ENCODE results near the gene FOXL3.

FOXL3 gene

DNA sequence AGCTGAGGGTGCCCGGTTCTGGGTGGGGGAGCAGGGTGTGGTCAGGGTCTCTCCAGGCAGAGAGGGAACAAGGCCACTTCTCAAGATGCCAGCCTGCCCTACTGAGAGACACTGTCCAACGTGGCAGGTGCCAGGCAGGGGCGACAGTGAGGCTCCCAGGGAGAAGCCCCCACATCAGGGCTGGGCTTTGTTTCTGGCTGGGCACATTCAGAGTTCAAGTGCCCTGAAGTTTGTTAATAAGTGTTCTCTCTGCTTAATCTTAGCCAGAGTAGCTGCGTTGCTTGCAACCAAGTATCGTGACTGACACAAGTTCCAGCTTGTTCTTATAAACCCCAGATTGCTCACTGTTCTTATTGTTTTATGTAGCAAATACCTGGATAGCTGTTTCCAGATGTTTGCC is 21.8 kb downstream of the FOXL3 start:
- H3K4me1 ChIP-seq (ENCODE audit: insufficient read depth, low read length): no peaks in the 10 kb centered on the region
- H3K36me3 ChIP-seq (ENCODE audit: insufficient read depth, low read length): no peaks in the 10 kb centered on the region
- H3K27me3 ChIP-seq (ENCODE audit: insufficient read depth, low read length): no peaks in the 10 kb centered on the region
- no peak overlapping the region for H3K4me3 ChIP-seq (ENCODE audit: low read length)
- no peaks in the 10 kb centered on the region for H3K9me3 ChIP-seq (ENCODE audit: low read length)
- H2AFZ ChIP-seq (ENCODE audit: low read depth, low read length): no peak overlapping the region

DNA sequence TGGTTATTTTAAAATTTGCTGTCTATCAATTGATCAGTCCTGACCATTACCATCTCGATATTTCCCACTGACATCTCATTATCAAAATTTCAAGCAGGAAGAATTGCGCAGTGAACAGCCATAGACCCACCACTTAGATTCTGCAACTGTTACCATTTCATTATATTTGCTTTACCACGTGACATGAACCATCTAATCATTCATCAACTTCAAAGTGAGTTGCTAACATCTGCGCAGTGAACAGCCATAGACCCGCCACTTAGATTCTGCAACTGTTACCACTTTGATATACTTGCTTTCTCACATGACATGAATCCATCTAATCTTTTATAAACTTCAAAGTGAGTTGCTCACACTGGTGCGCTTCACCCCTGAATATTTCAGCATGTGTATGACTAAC is 22.5 kb downstream of the FOXL3 start:
- H3K9me3 ChIP-seq (ENCODE audit: low read length): no peaks in the 10 kb centered on the region
- H3K4me3 ChIP-seq (ENCODE audit: low read length): no peak overlapping the region
- no peaks in the 10 kb centered on the region for H3K36me3 ChIP-seq (ENCODE audit: insufficient read depth, low read length)
- H2AFZ ChIP-seq (ENCODE audit: low read depth, low read length): no peak overlapping the region
- no peaks in the 10 kb centered on the region for H3K4me1 ChIP-seq (ENCODE audit: insufficient read depth, low read length)
- no peaks in the 10 kb centered on the region for H3K27me3 ChIP-seq (ENCODE audit: insufficient read depth, low read length)

GRCh38 chr7:314853-315252 is 24.9 kb downstream of the FOXL3 start:
- Histone ChIP-seq H3K36me3 (ENCODE audit: insufficient read depth, low read length) (no peaks in the 10 kb centered on the region), H3K4me3 (ENCODE audit: low read length) (no peak overlapping the region), H2AFZ (ENCODE audit: low read depth, low read length) (no peak overlapping the region), H3K27me3 (ENCODE audit: insufficient read depth, low read length) (no peaks in the 10 kb centered on the region), H3K4me1 (ENCODE audit: insufficient read depth, low read length) (no peaks in the 10 kb centered on the region), H3K9me3 (ENCODE audit: low read length) (no peaks in the 10 kb centered on the region)

GRCh38 chr7:315516-316265 is 25.7 kb downstream of the FOXL3 start:
- H3K27me3 ChIP-seq (ENCODE audit: insufficient read depth, low read length): no peaks in the 10 kb centered on the region
- H3K4me1 ChIP-seq (ENCODE audit: insufficient read depth, low read length): no peaks in the 10 kb centered on the region
- H3K9me3 ChIP-seq (ENCODE audit: low read length): no peaks in the 10 kb centered on the region
- no peak overlapping the region for H3K4me3 ChIP-seq (ENCODE audit: low read length)
- no peaks in the 10 kb centered on the region for H3K36me3 ChIP-seq (ENCODE audit: insufficient read depth, low read length)
- H2AFZ ChIP-seq (ENCODE audit: low read depth, low read length): no peak overlapping the region

GRCh38 chr7:317643-318405 is 27.9 kb downstream of the FOXL3 start:
- Histone ChIP-seq H3K9me3 (ENCODE audit: low read length) (no peaks in the 10 kb centered on the region), H3K4me1 (ENCODE audit: insufficient read depth, low read length) (no peaks in the 10 kb centered on the region), H2AFZ (ENCODE audit: low read depth, low read length) (no peak overlapping the region), H3K36me3 (ENCODE audit: insufficient read depth, low read length) (no peaks in the 10 kb centered on the region), H3K27me3 (ENCODE audit: insufficient read depth, low read length) (no peaks in the 10 kb centered on the region), H3K4me3 (ENCODE audit: low read length) (no peak overlapping the region)

DNA sequence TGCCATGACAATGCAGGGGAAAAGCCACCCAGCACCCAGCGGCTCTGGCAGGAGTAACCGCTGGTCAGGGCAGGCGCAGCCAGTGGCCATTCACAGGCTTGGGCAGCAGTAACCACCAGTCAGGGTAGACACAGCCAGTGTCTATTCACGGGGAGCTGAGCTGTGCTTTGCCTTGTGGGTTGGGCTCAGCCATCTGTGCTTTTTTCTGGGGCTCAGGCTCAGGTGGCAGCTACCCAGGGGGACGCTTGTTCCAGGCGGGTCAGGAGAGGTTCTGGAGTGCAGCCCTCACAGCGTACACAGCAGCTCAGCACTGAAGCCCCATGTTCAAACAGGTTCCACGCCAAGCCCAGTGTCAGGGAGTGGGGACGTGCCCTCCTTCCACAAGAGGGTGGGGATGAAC is 28.5 kb downstream of the FOXL3 start:
- no peaks in the 10 kb centered on the region for H3K36me3 ChIP-seq (ENCODE audit: insufficient read depth, low read length)
- no peak overlapping the region for H2AFZ ChIP-seq (ENCODE audit: low read depth, low read length)
- H3K27me3 ChIP-seq (ENCODE audit: insufficient read depth, low read length): no peaks in the 10 kb centered on the region
- H3K4me1 ChIP-seq (ENCODE audit: insufficient read depth, low read length): no peaks in the 10 kb centered on the region
- H3K9me3 ChIP-seq (ENCODE audit: low read length): no peaks in the 10 kb centered on the region
- no peak overlapping the region for H3K4me3 ChIP-seq (ENCODE audit: low read length)

DNA sequence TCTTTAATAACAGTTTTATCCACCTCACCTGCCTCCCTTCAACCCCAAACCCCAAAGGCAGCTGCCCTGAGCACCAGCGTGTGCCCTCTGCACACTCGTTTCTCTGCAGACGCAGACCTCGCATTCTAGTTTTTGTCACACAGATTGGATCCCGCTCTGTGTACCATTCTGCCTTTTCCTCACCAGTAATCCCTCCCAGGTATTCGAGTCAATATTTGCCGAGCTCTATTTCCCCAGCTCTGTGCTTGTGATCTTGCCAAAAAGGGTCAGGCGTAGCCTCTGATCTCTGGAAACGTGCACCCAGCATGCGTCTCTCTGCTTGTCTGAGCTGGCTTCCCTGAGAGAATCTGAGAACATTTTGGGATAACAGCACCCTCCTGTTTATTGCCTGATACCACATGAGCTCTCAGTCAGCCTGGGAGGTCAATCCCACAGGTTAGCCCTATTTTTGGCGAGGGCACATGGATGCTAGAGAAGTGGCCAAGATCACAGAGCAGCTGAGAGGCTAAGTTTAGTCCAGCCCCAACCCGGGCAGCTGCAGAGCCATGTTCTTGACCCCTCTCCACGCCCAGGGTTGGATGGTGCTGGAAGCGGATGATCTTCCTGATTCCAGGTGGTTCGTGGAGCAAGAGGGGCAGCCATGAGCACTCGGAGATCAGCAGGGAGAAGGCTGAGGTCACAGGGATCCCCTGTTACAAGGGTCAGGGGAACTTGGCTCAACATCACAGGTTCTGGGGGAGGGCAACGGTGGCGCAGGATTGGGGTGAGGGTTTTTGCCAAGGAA is 29.1 kb downstream of the FOXL3 start:
- no peaks in the 10 kb centered on the region for H3K36me3 ChIP-seq (ENCODE audit: insufficient read depth, low read length)
- no peaks in the 10 kb centered on the region for H3K4me1 ChIP-seq (ENCODE audit: insufficient read depth, low read length)
- no peak overlapping the region for H3K4me3 ChIP-seq (ENCODE audit: low read length)
- no peak overlapping the region for H2AFZ ChIP-seq (ENCODE audit: low read depth, low read length)
- no peaks in the 10 kb centered on the region for H3K9me3 ChIP-seq (ENCODE audit: low read length)
- H3K27me3 ChIP-seq (ENCODE audit: insufficient read depth, low read length): peaks cover 3% of the 10 kb centered on the region

- no peaks in the 10 kb centered on the region for H3K4me1 ChIP-seq (ENCODE audit: insufficient read depth, low read length)
- no peaks in the 10 kb centered on the region for H3K9me3 ChIP-seq (ENCODE audit: low read length)
- H2AFZ ChIP-seq (ENCODE audit: low read depth, low read length): no peak overlapping the region
- H3K36me3 ChIP-seq (ENCODE audit: insufficient read depth, low read length): no peaks in the 10 kb centered on the region
- H3K4me3 ChIP-seq (ENCODE audit: low read length): no peak overlapping the region
- H3K27me3 ChIP-seq (ENCODE audit: insufficient read depth, low read length): peaks cover 3% of the 10 kb centered on the region
Observed at GRCh38 chr7:320297-320696, 30.3 kb downstream of the FOXL3 start.

DNA sequence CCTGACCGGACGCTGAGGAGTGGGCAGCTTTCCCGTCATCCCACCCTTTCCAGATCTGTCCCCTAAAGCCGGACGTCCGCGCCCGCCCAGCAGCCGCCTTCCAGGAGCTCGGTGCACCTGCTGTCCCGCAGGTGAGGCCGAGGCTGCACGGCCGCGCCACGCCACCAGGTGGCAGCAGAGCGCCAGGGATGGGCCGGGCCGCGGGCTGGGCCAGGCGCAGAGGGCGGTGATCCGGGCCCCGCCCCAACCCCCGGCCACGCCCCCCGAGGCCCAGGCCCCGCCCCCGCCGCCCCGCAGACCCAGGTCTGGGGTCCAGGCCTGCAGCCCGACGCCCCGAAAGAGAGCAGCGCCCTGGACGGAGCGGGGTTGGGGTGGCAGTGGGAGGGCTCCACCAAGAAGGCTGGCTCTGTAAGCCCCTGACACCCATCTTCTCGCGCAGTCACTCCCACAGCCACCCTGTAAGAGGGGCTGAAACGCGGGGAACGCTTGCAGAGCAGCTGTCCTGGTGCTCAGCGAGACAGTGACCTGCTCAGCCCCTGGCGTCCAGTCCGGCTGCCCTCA is 32.2 kb downstream of the FOXL3 start:
- peaks cover 3% of the 10 kb centered on the region for H3K27me3 ChIP-seq (ENCODE audit: insufficient read depth, low read length)
- no peak overlapping the region for H2AFZ ChIP-seq (ENCODE audit: low read depth, low read length)
- H3K36me3 ChIP-seq (ENCODE audit: insufficient read depth, low read length): no peaks in the 10 kb centered on the region
- H3K9me3 ChIP-seq (ENCODE audit: low read length): no peaks in the 10 kb centered on the region
- no peaks in the 10 kb centered on the region for H3K4me1 ChIP-seq (ENCODE audit: insufficient read depth, low read length)
- H3K4me3 ChIP-seq (ENCODE audit: low read length): no peak overlapping the region

- Histone ChIP-seq H3K27me3 (ENCODE audit: insufficient read depth, low read length) (peaks cover 3% of the 10 kb centered on the region), H3K36me3 (ENCODE audit: insufficient read depth, low read length) (no peaks in the 10 kb centered on the region), H3K4me3 (ENCODE audit: low read length) (no peak overlapping the region), H3K9me3 (ENCODE audit: low read length) (no peaks in the 10 kb centered on the region), H2AFZ (ENCODE audit: low read depth, low read length) (no peak overlapping the region), H3K4me1 (ENCODE audit: insufficient read depth, low read length) (no peaks in the 10 kb centered on the region)
Observed at GRCh38 chr7:322708-323111, 32.7 kb downstream of the FOXL3 start.

- H3K27me3 ChIP-seq (ENCODE audit: insufficient read depth, low read length): peaks cover 3% of the 10 kb centered on the region
Observed at GRCh38 chr7:323410-323809, 33.4 kb downstream of the FOXL3 start.

GRCh38 chr7:324011-324410 is 34.0 kb downstream of the FOXL3 start:
- no peaks in the 10 kb centered on the region for H3K4me1 ChIP-seq (ENCODE audit: insufficient read depth, low read length)
- H3K36me3 ChIP-seq (ENCODE audit: insufficient read depth, low read length): no peaks in the 10 kb centered on the region
- H2AFZ ChIP-seq (ENCODE audit: low read depth, low read length): no peak overlapping the region
- H3K9me3 ChIP-seq (ENCODE audit: low read length): no peaks in the 10 kb centered on the region
- peaks cover 3% of the 10 kb centered on the region for H3K27me3 ChIP-seq (ENCODE audit: insufficient read depth, low read length)
- H3K4me3 ChIP-seq (ENCODE audit: low read length): no peak overlapping the region

More at GRCh38 chr7:323410-323809, 33.4 kb downstream of the FOXL3 start:
- no peaks in the 10 kb centered on the region for H3K36me3 ChIP-seq (ENCODE audit: insufficient read depth, low read length)
- no peak overlapping the region for H2AFZ ChIP-seq (ENCODE audit: low read depth, low read length)
- no peaks in the 10 kb centered on the region for H3K9me3 ChIP-seq (ENCODE audit: low read length)
- no peak overlapping the region for H3K4me3 ChIP-seq (ENCODE audit: low read length)
- H3K4me1 ChIP-seq (ENCODE audit: insufficient read depth, low read length): no peaks in the 10 kb centered on the region
